NCI-H146 treated with DMSO at 0.1 percent for 48 hours (cell line): ENCODE measurements around the gene MAP3K13.
"Not testable (repeated sequence)": the region's sequence is repeated elsewhere in the genome, so short reads cannot be mapped to it uniquely, and the experiment has no call there.

Experiments
- DNase-seq: peaks from one replicate; lab custom pipeline; 2025; ENCODE audit not compliant: unreplicated experiment; lab: John Stamatoyannopoulos, UW

The MAP3K13 gene

DNA sequence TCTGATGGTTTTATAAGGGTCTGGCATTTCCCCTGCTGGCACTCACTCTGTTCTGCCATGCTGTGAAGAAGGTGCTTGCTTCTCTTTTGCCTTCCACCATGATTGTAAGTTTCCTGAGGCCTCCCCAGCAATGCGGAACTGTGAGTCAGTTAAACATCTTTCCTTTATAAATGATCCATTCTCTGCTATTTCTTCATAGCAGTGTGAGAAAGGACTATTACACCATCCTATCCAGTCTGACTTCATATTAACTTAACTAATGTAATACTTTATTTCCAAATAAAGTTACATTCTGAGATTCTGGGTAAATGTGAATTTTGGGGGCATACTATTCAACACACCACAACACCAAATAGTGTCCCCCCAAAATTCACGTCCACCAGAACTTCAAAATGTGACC lies 22.2 kb upstream of the MAP3K13 start:
- no peak for DNase-seq

DNA sequence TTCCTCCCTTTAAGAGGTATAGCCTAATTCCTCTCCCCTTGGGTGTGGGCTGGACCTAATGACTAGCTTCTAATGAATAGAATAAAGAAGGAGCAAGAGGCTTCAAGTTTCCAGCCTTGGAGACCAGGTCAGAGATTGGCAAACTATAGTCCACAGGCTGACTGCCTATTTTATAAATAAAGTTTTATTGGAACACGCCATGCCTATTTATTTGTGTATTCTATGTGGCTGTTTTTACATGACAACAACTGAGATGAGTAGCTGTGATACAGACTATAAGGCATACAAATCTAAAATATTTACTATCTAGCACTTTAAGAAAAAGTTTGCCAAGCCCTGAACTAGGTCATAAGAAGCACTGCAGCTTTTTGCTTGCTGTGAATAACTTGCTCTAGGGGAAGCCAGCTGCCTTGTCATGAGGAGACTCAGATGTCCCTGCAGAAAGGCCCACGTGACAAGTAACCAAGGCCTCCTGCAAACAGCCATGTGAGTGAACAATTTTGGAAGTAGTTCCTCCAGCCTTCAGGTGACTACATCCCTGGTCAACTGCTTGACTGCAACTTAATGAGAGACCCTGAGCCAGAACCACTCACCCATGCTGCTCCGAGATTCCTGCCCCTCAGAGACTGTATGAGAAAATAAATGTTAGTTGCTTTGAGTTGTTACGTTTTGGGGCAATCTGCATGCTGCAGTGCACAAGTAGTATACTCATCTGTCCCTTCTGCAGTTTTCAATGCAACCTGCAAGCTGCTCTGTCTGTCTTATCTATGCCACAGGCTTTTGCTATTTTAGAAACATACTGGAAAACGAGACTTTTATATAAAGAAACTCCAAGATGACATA lies 21.1 kb upstream of the MAP3K13 start:
- DNase-seq: no peak

DNA sequence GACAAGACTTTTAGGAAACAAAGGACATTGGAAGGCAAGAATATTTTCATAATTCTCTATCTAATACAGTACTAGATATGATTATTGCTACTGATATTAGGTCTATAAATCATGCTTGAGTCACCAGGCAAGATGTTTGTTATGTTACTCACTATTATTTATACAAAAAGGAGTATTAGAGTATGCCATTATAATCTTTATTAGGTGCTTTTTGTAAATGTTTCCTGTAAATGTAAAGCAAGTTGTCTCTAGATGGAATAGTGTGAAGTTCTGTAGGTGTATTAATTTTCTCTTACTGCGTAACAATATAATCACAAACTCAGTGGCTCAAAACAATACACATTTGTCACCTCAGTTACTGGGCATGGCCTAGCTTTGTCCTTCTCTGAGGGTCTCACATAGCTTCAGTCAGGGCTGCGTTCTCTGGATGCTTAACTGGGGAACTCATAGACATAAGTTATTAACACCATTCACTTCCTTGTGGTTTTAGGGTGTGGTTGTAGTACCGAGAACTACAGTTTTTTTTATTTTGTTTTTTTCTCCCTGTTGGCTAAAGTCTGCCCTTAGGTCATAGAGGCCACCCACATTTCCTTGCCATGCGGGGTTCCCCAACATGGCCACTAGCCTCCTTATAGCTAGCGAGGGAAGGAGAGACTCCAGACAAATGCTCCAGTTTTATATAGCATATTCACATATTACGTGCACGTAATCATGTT lies 20.3 kb upstream of the MAP3K13 start:
- DNase-seq: no peak

- DNase-seq: no peak
Measured at GRCh38 chr3:185347399-185347798, 15.5 kb upstream of the MAP3K13 start.

- no peak for DNase-seq
Measured at GRCh38 chr3:185350841-185351240, 12.1 kb upstream of the MAP3K13 start.

- DNase-seq: no peak
Measured at GRCh38 chr3:185351396-185351795, 11.5 kb upstream of the MAP3K13 start.

- DNase-seq: no peak
Measured at GRCh38 chr3:185353225-185353624, 9.7 kb upstream of the MAP3K13 start.

- DNase-seq: peak; percentile 77
Measured at GRCh38 chr3:185353823-185354614, 8.9 kb upstream of the MAP3K13 start.

DNA sequence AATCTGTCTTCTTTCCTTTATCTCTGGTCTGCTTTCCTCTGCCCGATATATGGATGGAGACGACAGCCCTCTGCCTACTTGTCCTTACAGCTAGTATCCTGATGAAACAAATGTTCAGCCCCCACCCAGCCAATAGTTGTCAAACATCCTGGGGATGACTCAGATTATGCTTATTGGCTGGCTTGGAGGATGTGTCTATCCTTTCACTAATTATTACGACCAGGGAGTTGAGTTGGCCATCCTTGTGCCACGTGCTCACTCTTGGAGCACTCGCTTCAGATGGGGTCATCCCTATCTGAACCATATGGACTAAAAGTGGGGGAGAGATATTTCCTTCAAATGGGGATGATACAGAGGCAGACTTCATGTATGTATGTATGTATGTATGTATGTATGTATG lies 6.4 kb upstream of the MAP3K13 start:
- no peak for DNase-seq

- DNase-seq: no peak
Measured at GRCh38 chr3:185361920-185362319, 1.0 kb upstream of the MAP3K13 start.

- no peak for DNase-seq
Measured at GRCh38 chr3:185363662-185364203, 797 bp downstream of the MAP3K13 start.

DNA sequence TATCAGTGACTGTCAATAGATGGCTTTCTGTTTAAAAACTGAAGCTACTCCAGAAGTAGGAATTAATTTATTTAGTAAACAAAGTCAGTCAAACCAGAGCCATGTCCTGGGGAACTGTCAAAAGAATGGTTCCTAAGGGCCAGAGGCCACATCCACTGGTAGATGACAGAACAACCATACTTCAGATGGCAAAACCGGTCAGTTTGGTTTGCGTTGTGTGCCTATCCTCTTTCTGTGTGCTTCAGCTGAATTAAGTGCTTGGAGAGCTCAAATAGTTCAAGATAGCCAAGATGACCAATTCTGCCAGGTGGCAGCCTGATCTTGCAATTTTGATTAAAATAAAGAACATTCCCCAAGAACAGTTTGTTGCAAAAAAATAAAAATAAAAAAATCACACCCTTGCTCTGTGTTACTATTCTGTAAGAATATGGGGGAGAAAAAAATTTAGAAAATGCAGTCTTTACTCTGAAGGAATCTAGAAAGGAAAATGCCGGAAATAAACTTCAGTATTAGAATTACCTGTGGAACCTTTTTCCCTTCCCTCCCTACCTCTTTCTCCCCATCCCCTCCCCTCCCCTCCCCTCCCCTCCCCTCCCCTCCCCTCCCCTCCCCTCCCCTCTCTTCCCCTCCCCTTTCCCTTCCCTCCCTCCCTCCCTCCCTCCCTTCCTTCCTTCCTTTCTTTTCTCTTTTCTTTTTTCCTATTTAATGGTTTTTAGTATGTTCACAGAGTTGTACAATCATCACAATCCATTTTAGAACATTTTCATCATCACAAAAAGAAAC lies 2.5 kb downstream of the MAP3K13 start:
- DNase-seq: no peak

GRCh38 chr3:185366074-185366335 lies 3.1 kb downstream of the MAP3K13 start:
- no peak for DNase-seq

- no peak for DNase-seq
Measured at GRCh38 chr3:185366913-185367312, 4.0 kb downstream of the MAP3K13 start.

DNA sequence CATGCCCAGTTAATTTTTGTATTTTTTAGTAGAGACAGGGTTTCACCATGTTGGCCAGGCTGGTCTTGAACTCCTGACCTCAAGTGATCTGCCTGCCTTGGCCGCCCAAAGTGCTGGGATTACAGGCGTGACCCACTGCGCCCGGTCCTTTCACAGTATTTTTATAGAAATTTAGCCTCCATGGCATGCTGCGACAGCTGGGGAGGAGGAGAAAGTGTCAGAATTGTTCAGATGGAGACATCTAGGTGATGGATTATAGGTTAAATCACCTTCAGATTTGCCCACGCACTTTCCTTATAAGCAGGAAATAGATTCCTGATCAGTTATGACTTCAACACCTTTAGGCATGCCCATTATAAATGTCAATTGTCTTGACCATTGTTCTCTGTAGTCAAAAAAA lies 7.4 kb downstream of the MAP3K13 start:
- DNase-seq: not testable (repeated sequence)

- DNase-seq: no peak
Measured at GRCh38 chr3:185371306-185372074, 8.6 kb downstream of the MAP3K13 start.

GRCh38 chr3:185381320-185382058 lies 18.6 kb downstream of the MAP3K13 start:
- DNase-seq: no peak

DNA sequence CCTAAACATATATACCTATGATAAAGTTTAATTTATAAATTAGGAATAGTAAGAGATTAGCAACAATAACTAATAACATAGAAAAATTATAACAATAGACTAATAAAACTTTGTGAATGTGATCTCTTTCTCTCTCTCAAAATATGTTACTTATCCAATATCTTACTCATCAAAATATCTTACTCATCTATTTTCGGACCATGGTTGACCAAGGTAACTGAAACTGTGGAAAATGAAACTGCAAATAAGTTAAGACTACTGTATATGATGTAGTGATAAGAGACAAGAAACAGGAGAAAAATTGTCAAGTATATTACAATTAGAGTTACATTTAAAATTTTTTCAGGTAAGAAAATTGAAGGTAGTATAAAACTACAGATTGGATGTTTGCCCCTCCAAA lies 19.2 kb downstream of the MAP3K13 start:
- no peak for DNase-seq

DNA sequence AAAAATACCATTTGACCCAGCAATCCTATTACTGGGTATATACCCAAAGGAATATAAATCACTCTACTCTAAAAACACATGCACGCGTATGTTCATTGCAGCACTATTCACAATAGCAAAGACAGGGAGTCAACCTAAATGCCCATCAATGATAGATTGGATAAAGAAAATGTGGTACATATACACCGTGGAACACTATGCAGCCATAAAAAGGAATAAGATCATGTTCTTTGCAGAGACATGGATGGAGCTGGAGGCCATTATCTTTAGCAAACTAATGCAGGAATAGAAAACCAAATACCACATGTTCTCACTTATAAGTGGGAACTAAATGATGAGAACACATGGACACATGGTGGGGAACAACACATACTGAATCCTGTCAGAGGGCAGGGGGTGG lies 23.6 kb downstream of the MAP3K13 start:
- not testable (repeated sequence) for DNase-seq
